GM19452 (cell line): ENCODE results near the gene TBC1D5.

ENCODE experiments used
- ATAC-seq: cut with Tn5 transposase; IDR thresholded peaks from one replicate; pipeline ENCODE4 v1.9.1; 2021; ENCODE audit not compliant: unreplicated experiment

The TBC1D5 gene

DNA sequence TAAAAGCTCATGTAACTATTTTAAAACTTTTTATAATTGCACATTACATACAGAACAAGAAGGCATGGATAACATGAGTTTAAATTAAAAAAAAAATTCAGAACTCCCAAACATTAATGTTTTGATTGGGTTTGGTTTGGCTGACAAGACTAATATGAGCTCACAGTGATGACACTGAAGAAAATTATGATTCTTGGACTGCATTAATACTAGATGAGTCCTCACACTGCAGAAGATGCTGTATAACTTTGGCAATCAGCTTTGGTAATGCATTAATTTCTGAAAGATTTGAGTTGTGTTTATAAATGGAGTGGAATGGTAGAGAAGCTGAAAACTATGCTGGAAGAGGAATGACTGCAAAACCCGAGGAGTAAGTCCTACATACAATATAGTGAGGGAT lies 498.8 kb downstream of the TBC1D5 start:
- ATAC-seq, result no peak

DNA sequence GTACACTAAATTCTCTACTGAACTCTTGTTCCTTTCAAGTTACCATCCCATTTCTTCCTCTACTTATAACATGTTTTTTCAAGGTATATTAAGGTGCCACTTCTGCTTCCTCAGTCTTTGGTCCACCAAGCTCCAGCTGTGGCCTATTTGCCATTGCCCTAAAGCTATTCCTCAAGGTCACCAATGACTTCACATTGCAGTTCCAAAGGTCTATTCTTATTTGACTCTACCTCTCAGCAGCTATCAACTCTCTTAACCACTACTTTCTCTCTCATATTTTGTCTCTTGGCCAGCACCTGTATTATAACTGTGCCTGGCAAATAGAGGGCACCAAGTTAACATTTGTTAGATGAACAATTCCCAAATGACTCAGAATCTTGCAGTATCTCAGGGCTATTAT lies 503.0 kb downstream of the TBC1D5 start:
- ATAC-seq, result no peak

DNA sequence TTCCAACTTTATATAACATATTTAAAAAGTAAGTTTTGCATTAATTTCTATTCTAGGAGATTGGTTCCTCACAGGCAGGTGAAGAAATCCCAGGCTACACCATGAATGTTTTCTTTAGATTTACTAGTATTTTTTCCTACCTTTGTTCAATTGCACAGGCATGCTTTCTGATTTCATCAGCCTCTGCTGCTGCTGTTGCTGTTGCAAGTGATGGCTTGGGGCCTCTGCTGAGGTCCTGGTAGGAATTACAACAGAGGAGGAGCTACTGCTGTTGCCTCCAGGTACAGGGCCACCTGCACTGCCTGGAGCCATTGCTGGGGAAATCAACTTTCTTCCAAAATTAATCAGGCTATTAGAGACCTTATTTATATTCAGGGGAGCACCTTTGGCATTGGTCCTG lies 504.4 kb downstream of the TBC1D5 start:
- no peak for ATAC-seq

DNA sequence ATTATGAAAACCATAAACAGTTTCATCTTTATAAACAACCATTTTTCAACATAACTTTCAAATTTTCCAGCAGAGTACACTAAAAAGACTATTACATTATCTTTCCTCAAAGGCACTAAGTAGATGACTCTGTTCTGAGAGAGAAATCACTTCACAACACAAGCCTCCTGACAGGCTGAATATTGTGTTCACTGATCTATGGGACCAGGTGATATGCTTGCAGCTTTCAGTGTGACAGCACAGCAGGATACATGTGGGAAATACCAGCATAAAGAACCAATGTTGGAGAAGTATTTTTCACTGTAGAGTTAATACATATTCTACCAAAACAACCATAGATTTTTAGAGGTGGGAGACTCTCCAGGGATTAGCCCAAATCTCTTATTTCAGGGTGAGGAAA lies 507.1 kb downstream of the TBC1D5 start:
- ATAC-seq, result no peak

DNA sequence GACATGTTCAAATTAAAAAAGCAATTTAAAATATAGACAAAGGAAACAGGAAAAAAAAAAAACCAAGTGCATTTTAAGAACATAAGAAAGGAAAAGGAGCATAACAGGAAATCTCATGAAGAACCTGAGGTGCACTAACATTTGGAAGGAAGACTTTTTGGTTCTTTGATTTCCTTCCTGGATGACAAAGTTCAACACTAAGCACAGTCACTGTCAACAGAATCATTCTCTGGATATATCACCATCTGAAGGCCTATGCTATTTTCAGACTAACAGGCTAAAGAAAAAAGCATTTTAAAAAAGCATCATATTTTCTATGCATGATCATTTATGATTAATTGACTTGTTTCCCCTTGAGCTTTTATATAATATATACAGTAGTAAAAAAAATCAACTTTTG lies 508.0 kb downstream of the TBC1D5 start:
- no peak for ATAC-seq

DNA sequence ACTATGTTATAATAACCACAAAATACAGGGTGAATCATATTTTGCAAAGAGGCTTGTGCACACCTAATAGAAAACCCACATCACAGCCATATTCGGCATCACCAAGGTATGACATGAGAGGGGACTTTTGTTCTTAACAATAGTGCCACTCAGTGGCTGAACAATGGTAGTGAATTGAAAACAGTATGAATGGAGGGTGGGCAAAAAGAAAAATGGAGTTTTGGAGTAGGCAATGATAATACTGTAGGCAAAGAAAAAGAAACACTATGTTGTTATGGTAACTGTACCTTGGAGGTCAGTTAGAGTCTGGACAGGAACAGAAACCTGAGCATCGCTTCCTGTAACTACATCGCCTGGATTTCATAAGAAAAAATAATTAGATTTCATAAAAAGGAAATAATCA lies 509.0 kb downstream of the TBC1D5 start:
- ATAC-seq, result peak; percentile 92

DNA sequence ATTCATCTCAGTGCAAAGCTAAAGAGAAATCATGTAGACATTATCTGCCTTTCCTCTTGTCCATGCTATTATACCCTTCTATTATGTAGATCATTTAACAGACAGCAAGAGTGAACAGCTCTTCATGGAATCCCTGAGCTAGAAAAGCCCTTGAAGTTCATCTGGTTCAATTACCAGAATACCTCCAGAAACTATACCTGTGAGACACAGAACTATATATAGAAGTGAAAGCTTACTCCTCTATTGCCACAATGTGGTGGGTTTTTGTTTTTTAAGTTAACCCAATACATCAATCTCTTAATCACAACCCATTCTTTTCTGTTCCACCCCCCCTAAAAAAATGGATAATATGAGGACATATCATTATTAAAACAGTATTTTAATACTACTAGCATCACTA lies 510.0 kb downstream of the TBC1D5 start:
- ATAC-seq, result no peak

DNA sequence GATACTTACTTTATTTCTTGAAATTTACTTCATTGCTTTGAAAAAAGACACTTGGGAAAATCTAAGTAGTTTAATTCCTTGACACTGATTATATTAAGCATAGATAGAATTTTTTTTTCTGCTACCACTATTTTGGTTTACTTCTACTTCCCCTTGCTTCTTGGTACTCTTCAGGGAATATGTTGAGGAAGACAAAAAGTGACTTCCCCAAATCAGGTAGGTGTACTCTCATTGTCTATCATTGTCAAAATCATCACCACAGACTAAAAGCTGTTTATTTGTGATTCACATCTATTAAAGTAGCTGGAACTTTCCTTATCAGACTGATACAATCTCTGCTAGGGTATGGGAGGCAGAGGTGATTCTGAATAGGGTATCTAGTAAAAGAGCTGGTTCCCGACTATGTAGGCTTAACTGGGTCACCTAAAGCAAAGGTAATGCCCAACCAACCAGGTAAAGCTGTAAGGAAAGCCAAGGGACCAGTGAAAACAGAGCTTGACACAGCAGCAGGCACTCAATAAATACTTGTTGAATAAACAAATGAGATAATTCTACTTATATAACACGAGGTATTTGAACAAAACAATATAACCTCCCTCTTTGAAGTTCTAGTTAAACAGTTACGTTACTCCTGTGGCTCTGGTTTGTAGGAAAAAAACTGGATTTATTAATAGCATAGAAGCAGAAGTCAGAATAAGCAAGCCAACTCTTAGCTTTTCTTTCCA lies 510.7 kb downstream of the TBC1D5 start:
- no peak for ATAC-seq

DNA sequence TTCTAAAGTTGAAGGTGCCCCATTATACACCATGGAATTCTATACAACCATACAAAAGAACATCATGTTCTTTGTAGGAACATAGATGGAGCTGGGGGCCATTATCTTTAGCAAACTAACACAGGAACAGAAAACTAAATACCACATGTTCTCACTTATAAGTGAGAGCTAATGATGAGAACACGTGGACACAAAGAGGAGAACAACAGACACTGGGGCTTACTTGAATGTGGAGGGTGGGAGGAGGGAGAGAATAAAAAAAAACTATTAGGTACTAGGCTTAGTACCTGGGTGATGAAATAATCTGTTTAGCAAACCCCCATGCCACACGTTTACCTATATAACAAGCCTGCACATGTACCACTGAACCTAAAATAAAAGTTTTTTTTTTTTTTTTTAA lies 515.0 kb downstream of the TBC1D5 start:
- no peak for ATAC-seq

DNA sequence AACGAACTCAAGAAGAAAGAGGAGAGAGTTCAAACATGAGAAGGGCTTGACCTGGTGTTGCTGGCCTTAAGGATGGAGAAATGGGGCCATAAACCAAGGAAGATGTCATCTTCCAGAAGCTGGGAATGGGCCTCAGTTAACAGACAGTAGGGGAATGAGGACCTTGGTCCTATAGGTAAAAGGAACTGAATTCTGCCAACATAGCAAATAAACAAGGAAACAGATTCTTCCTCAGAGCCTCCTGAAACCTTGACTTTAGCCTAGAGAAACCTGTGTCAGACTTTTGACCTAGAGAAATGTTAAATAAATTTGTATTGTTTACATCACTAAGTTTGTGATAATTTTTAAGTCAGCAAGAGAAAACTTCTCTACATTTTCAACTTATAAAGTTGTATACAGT lies 520.9 kb downstream of the TBC1D5 start:
- ATAC-seq, result no peak

DNA sequence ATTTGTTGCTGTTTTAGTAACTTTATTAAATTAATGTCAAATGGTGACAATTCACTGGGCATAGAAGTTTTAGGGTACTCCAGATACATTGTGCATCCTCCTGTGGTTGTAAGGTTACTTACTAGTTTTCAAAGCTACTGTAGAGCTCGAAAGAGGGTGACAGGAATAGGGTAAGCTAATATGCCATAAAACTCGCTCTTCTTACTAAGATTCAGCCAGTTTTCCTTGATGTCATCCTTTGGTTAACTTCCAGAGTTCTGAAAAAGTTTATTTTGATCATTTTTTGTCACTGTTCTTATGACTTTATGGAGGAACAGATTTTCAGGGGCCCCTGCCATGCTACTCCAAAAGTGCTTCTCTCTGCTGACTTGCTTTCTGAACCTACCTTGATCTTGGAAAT lies 522.8 kb downstream of the TBC1D5 start:
- no peak for ATAC-seq

DNA sequence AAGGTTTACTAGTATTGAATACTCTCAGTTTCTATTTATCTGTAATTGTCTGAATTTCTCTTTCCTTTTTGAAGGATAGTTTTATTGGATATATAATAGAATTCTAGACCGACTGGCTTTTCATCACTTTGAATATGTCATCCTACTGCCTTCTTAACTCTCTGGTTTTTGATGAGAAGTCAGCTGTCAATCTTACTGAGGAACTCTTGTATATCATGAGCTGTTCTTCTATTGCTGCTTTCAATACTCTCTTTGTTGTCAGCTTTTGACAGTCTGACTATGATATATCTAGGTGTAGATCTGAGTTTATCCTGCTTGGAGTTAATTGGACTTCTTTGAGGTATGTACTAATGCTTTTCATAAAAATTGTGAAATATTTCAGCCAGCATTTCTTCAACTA lies 523.8 kb downstream of the TBC1D5 start:
- ATAC-seq, result no peak

DNA sequence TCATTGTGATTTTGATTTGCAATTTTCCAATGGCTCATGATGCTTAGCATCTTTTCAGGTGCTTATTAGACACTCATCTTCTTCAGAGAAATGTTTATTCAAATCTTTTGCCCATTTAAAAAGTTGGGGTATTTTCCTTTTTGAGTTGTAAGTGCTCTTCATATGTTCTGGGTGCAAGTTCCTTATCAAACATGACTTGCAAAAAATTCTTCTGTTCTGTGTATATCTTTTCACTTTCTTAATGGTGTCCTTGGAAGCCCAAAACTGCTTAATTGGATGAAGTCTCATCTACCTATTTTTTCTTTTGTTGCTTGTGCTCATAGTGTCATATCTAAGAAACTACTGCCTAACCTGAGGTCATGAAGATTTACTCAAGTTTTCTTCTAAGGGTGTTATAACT lies 524.8 kb downstream of the TBC1D5 start:
- ATAC-seq, result no peak

DNA sequence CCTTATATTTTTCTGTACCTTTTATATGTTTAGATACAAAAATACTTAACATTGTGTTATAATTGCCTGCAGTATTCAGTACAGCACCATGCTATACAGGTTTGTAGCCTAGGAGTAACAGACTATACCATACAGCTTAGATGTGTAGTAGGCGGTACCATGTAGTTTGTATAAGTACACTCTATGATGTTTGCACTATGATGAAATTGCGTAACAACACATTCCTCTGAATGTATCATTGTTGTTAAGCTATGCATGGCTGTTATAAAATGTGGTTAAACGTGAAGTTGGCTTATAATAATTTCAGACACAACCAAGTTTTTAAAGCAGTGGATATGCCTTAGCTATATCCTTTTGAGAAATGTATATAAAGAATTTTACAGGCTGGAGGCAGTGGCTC lies 529.3 kb downstream of the TBC1D5 start:
- no peak for ATAC-seq

DNA sequence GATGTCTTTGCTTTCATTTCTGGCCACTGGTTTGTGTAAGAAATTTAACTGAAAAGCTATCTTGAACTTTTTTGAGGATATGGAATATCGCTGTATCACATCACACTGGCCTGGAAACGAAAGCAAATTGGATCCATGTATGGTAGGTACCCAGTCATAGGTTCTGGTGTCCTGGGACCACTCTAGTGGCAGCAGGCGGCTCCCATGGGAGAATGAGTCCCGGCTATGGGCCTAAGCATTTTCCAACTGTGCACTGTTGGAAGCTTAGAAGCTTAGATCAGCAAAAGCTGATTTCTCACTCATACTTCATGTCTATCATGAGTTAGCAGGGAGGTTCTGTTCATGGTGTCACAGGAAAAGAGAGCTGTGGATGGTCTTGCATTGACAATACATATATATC lies 534.5 kb downstream of the TBC1D5 start:
- no peak for ATAC-seq

DNA sequence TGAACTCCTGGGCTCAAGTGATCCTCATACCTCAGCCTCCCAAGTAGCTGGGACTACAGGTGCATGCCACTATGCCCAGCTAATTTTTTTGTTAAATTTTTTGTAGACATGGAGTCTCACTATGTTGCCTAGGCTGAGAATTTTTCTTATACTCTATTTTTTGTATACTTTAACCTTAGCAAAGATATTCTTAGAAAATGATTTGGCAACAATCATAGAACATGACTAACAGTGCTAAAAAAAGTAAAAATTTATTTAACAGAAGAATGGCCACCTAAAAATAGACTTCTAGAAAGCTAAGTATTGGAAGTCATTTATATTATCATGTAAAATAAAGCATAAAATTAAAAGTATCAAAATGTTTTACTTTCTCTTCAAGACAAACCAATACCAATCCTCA lies 535.4 kb downstream of the TBC1D5 start:
- ATAC-seq, result no peak

DNA sequence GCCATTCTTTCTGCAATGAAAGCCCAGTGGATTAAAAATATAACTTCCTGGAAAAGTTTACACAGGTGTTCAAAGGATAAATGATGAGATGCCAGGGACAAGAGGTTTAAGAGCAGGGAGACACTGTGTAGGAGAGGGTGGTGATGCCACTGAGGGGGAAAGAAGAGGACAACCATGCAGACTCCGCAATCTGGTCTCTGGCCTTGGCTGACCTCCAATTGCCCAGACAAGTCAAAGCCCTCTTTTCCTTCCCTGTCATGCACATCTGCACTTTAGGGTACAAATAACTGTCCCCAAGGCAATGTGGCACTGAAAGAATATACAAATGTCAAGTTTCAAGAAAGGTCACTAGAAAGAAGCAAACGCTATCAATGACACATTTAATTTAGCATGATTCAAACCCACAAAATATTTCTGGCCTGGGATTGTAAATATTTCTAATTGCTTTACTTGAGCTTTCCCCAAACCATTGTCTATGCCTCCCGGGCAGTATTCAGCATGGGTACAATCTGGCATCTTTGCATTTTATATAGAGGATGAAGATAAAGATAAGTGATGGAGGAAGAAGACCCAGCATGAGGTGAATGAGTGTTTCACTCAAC lies 538.3 kb downstream of the TBC1D5 start:
- ATAC-seq, result no peak

DNA sequence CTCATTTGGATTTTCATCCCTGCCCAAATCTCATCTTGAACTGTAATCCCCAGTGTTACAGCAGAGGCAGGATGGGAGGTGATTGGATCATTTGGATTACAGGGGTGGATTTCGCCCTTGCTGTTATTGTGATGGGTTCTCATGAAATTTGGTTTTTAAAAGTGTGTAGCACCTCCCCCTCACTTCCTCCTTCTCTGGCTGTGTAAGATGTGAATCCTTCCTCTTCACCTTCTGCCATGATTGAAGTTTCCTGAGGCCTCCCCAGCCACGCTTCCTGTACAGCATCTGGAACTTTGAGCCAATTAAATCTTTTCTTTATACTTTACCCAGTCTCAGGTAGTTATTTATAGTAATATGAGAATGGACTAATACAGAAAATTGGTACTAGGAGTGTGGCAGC lies 540.9 kb downstream of the TBC1D5 start:
- no peak for ATAC-seq

DNA sequence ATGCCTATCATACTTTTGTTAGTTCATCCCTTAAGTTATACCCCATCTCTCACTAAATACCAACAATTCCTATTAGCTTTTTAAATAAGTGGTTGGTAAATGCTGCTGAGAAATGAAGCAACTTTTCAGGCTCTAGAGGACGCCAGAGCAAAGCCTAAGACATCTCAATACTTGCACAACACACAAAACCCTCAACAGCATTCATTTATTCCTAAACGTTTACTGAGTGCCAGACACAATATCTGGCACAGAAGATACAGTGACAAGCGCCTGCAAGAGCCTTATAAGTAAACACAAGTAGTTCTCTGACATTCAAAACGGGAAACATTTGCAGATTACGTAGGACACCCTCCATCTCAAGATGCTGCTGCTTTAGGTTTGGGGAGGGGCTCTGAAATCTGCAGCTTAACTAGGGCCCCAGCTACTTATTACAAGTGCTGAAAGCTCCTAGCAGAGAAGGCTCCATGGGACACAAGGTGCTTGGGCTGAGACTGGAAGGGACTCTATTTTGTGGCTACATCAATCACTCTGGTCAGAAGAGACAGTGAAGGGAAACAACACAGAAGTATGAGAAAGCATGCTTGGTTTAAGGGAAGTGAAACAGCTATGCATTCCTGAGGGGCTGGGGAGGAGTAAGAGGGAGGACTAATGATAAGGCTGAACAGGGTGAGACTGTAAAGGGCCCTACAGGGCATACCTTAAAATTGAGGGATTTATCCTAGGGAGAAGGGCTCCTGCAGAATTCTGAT lies 546.4 kb downstream of the TBC1D5 start:
- ATAC-seq, result peak; percentile 67

DNA sequence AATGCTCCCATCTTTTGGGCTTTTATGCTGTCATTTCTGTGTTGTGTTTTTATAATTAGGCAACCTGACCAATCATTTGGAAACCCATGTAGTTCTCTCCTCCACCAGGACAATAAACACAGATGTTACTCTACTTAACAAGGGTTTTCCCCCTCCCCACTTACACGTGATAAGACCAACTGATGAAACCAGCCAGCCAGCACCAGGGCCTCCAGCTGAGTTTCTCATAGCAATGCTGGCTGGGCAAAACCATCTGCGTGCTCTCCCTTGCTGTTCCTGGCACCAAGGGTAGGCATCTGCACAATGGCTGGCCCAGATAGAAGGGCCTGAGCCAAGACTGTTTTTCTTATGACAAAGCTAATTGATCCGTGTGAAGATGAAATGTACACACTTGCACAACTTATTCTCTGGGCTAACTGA lies 547.2 kb downstream of the TBC1D5 start:
- ATAC-seq, result peak; percentile 88

DNA sequence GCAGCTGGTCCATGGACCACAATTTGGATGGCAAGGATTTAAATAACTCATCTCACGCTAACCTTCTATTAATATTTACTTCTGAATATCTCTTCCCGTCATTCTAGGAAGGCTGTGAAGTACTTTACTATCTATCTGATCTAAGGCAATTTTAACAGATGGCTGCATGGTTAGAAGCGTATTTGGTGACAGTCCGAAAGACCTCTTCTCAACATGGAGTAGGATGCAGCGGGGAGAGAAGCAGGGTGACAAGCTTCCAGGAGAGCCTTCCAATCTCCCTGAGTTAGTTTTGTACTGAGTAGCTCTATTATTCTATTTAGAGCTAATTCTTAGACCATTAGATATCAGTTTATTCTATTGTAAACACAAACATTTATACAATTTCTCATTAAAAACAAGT lies 548.3 kb downstream of the TBC1D5 start:
- ATAC-seq, result no peak

DNA sequence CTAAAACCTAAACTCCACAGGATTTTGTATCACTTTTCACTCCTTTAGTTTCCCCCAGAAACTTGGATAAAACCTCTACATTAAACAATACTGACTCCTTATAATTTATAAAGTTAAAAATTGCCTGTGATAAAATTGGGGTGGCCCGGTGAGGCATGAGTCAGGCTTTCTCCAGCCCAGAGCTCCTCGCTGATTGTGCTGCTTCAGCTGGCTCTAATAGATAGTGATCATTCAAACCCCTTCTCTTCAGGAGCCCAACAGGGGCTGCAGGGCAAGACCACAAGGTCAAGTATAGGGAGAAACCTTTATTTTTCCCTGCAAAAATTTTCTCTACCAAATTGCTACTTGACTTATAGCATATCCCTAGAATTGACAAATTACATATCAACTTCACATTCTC lies 549.4 kb downstream of the TBC1D5 start:
- ATAC-seq, result no peak
